SH-SY5Y (cell line): ENCODE measurements around the gene TRABD2B.

Source experiments
- GATA2 ChIP-seq: IDR thresholded peaks from 2 replicates; pipeline ENCODE4 v1.6.1; 2011; ENCODE audit warnings: mild to moderate bottlenecking, low read depth, low read length
- GATA3 ChIP-seq: IDR thresholded peaks from 2 replicates; pipeline ENCODE4 v1.6.1; 2011; ENCODE audit warnings: low read depth, mild to moderate bottlenecking, low read length, moderate library complexity

The TRABD2B gene

GRCh38 chr1:47872886-47873285 is 124.3 kb downstream of the TRABD2B start:
- no peak for TF ChIP-seq GATA2
- no peak for TF ChIP-seq GATA3

GRCh38 chr1:47871799-47872353 is 125.3 kb downstream of the TRABD2B start:
- TF ChIP-seq GATA2 (no peak), GATA3 (no peak)

- TF ChIP-seq GATA2 (no peak), GATA3 (no peak)
These were observed 126.1 kb downstream of the TRABD2B start for GRCh38 chr1:47870946-47871676.

- TF ChIP-seq GATA3: no peak
- TF ChIP-seq GATA2: no peak
These were observed 126.7 kb downstream of the TRABD2B start for GRCh38 chr1:47870480-47870879.

- TF ChIP-seq GATA3 (no peak), GATA2 (no peak)
These were observed 128.9 kb downstream of the TRABD2B start for GRCh38 chr1:47868348-47868676.

- TF ChIP-seq GATA3 (no peak), GATA2 (no peak)
These were observed 129.5 kb downstream of the TRABD2B start for GRCh38 chr1:47867438-47868347.

GRCh38 chr1:47866601-47867437 is 130.4 kb downstream of the TRABD2B start:
- TF ChIP-seq GATA2 (no peak), GATA3 (no peak)

- TF ChIP-seq GATA3 (no peak), GATA2 (no peak)
These were observed 131.2 kb downstream of the TRABD2B start for GRCh38 chr1:47865881-47866535.

- TF ChIP-seq GATA3: no peak
- TF ChIP-seq GATA2: no peak
These were observed 138.0 kb downstream of the TRABD2B start for GRCh38 chr1:47859092-47859743.

GRCh38 chr1:47856996-47857395 is 140.2 kb downstream of the TRABD2B start:
- no peak for TF ChIP-seq GATA3
- no peak for TF ChIP-seq GATA2

- no peak for TF ChIP-seq GATA2
These were observed 142.0 kb downstream of the TRABD2B start for GRCh38 chr1:47855230-47855629.

GRCh38 chr1:47854552-47855144 is 142.5 kb downstream of the TRABD2B start:
- TF ChIP-seq GATA3 (no peak), GATA2 (no peak)

GRCh38 chr1:47853852-47854251 is 143.3 kb downstream of the TRABD2B start:
- TF ChIP-seq GATA3 (no peak), GATA2 (no peak)
